ENCODE results near the gene LSM12. TPM values are rescaled to one million over a fixed set of nuclear protein-coding genes. Genes with fewer than 3 reads are reported as not detected.
A peak's percentile ranks its signal among the peaks of the same experiment; 100 is the strongest.

The LSM12 gene
- polyA plus RNA-seq, 3 donors: 24.7 to 65.8 (median 64.4) TPM

- Histone ChIP-seq H3K4me1 (ENCODE audit: control insufficient read depth in 1 of 2, insufficient read depth in 2 of 2, low read length in 2 of 2) (peaks cover 52 to 62% of the 10 kb centered on the region in 2 donors), H3K27me3 (ENCODE audit: control insufficient read depth in 2 of 2, insufficient read depth in 2 of 2, low read length in 2 of 2) (no peaks in the 10 kb centered on the region), H3K36me3 (replicated peaks in 1 of 2; ENCODE audit: control insufficient read depth in 1 of 2, insufficient read depth in 2 of 2, low read length in 2 of 2) (peaks cover 8 to 15% of the 10 kb centered on the region in 2 donors), H2AFZ (ENCODE audit: insufficient read depth, low read depth, low read length, poor library complexity, severe bottlenecking) (peak overlapping the region; percentile 80), H3K27ac (ENCODE audit: low read depth in 1 of 2, low read length in 2 of 2) (peak overlapping the region; percentile 86), H3K9ac (ENCODE audit: insufficient read depth, low read length, poor library complexity, severe bottlenecking) (peak overlapping the region; percentile 70), H3K4me3 (replicated peaks in 1 of 3; ENCODE audit: low read depth in 2 of 3, low read length in 3 of 3) (peak overlapping the region; percentile 45 to 84 (median 65)), H3K79me2 (ENCODE audit: insufficient read depth, low read length) (peaks cover 45% of the 10 kb centered on the region), H4K20me1 (ENCODE audit: insufficient read depth, low read length) (peaks cover 24% of the 10 kb centered on the region), H3K4me2 (replicated peaks; ENCODE audit: extremely low read depth, low read length, poor library complexity, severe bottlenecking) (peak overlapping the region; percentile 86), H3K9me3 (replicated peaks in 1 of 2; ENCODE audit: control insufficient read depth in 1 of 2, insufficient read depth in 1 of 2, low read length in 2 of 2) (no peaks in the 10 kb centered on the region)
- intact Hi-C loops (cut with micrococcal nuclease): loop anchor here (2.0 to 10.0 kb wide), 4 partner anchors 53 to 432 kb away; partner anchors contain the start of genes GPATCH8 (in 1 of the 2), HDAC5 (in 1 of the 2) and TMUB2 (in 1 of the 2)
- peak overlapping the region; percentile 89 to 94 for H3K4me3 Mint-ChIP-seq
- H3K36me3 Mint-ChIP-seq: peaks cover 8 to 17% of the 10 kb centered on the region in 2 donors
- H3K27ac Mint-ChIP-seq: peak overlapping the region; percentile 87 to 97 (median 94)
- peaks cover 0 to 1% (median 0%) of the 10 kb centered on the region in 3 donors for H3K27me3 Mint-ChIP-seq (ENCODE audit: low read depth in 3 of 3)
- TF ChIP-seq, protein P1, sequence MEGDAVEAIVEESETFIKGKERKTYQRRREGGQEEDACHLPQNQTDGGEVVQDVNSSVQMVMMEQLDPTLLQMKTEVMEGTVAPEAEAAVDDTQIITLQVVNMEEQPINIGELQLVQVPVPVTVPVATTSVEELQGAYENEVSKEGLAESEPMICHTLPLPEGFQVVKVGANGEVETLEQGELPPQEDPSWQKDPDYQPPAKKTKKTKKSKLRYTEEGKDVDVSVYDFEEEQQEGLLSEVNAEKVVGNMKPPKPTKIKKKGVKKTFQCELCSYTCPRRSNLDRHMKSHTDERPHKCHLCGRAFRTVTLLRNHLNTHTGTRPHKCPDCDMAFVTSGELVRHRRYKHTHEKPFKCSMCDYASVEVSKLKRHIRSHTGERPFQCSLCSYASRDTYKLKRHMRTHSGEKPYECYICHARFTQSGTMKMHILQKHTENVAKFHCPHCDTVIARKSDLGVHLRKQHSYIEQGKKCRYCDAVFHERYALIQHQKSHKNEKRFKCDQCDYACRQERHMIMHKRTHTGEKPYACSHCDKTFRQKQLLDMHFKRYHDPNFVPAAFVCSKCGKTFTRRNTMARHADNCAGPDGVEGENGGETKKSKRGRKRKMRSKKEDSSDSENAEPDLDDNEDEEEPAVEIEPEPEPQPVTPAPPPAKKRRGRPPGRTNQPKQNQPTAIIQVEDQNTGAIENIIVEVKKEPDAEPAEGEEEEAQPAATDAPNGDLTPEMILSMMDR (IDR thresholded peaks at IDR 0.05): no peak
- peak in 2 of 3 donors; percentile 21 to 51 for DNase-seq
- H3K9me3 Mint-ChIP-seq: no peaks in the 10 kb centered on the region
- WGBS (ENCODE audit: insufficient coverage): 0% methylated on average over 2 of the region's 7 CpGs
- peaks cover 53% of the 10 kb centered on the region for H3K4me1 Mint-ChIP-seq
Measured at GRCh38 chr17:44069974-44070454, 3.5 kb upstream of the LSM12 start.

GRCh38 chr17:44067545-44067940, 1.1 kb upstream of the LSM12 start:
- H3K9me3 ChIP-seq (replicated peaks in 1 of 2; ENCODE audit: control insufficient read depth in 1 of 2, insufficient read depth in 1 of 2, low read length in 2 of 2): no peaks in the 10 kb centered on the region
- Mint-ChIP-seq H3K4me1 (peaks cover 47% of the 10 kb centered on the region), H3K36me3 (peaks cover 13 to 19% of the 10 kb centered on the region in 2 donors), H3K4me3 (no peak overlapping the region), H3K27ac (peak overlapping the region in 6 of 7 donors; percentile 35 to 91 (median 89)), H3K9me3 (no peaks in the 10 kb centered on the region), H3K27me3 (ENCODE audit: low read depth in 3 of 3) (no peaks in the 10 kb centered on the region)
- H3K4me2 ChIP-seq (replicated peaks; ENCODE audit: extremely low read depth, low read length, poor library complexity, severe bottlenecking): peak overlapping the region; percentile 91
- H3K79me2 ChIP-seq (ENCODE audit: insufficient read depth, low read length): peaks cover 53% of the 10 kb centered on the region
- intact Hi-C loops (cut with micrococcal nuclease): loop anchor here (2.0 to 10.0 kb wide), 4 partner anchors 50 to 435 kb away; partner anchors contain the start of genes GPATCH8 (in 1 of the 2), TMEM101 (in 1 of the 2) and TMUB2 (in 1 of the 2)
- H3K27me3 ChIP-seq (ENCODE audit: control insufficient read depth in 2 of 2, insufficient read depth in 2 of 2, low read length in 2 of 2): no peaks in the 10 kb centered on the region
- H3K36me3 ChIP-seq (replicated peaks in 1 of 2; ENCODE audit: control insufficient read depth in 1 of 2, insufficient read depth in 2 of 2, low read length in 2 of 2): peaks cover 7 to 16% of the 10 kb centered on the region in 2 donors
- 80% methylated on average over 2 of the region's 9 CpGs for WGBS (ENCODE audit: insufficient coverage)
- H3K4me3 ChIP-seq (replicated peaks in 1 of 3; ENCODE audit: low read depth in 2 of 3, low read length in 3 of 3): no peak overlapping the region
- H4K20me1 ChIP-seq (ENCODE audit: insufficient read depth, low read length): peaks cover 44% of the 10 kb centered on the region
- H3K27ac ChIP-seq (ENCODE audit: low read depth in 1 of 2, low read length in 2 of 2): peak overlapping the region in 1 of 2 donors; percentile 91
- no peak overlapping the region for H3K9ac ChIP-seq (ENCODE audit: insufficient read depth, low read length, poor library complexity, severe bottlenecking)
- DNase-seq: peak in 2 of 3 donors; percentile 46 to 72
- TF ChIP-seq, protein P1 (IDR thresholded peaks at IDR 0.05): no peak
- H3K4me1 ChIP-seq (ENCODE audit: control insufficient read depth in 1 of 2, insufficient read depth in 2 of 2, low read length in 2 of 2): peaks cover 47 to 56% of the 10 kb centered on the region in 2 donors
- no peak overlapping the region for H2AFZ ChIP-seq (ENCODE audit: insufficient read depth, low read depth, low read length, poor library complexity, severe bottlenecking)
